Neural progenitor cell (in vitro differentiated cells): ENCODE measurements around the gene SLC38A9.

Experiments used
- CTCF ChIP-seq: fragments of 200-600 bp; sonication (generic); IDR thresholded peaks from 2 replicates; pipeline ENCODE4 v1.5.1; 2017; ENCODE audit warnings: antibody characterized with exemption, mild to moderate bottlenecking
- EZH2 ChIP-seq: fragments of 200-600 bp; sonication (generic); IDR thresholded peaks from 2 replicates; pipeline ENCODE4 v1.6.1; 2017; ENCODE audit warnings: antibody characterized with exemption, mild to moderate bottlenecking, moderate library complexity

DNA sequence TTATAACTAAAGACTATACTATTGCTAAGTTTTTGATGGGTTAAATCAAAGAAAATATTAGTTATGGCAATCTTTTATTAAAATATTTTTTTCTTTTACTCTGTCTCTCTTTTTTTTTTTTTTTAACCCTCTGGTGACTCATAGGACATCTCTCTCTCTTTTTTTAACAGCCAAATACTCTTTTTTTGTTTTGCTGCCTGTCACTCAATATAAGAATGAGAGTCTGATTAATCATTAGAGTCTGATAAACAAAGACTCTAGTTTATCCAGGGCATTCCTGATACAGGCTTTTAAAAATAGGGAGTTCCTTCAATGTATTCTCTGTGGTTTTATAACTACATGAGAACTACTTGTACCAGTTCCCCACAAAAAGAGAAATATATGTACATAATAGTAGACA lies 77.3 kb downstream of the SLC38A9 start:
- TF ChIP-seq EZH2 (no peak), CTCF (no peak)
